ENCODE results near the gene THEMIS.

- TF ChIP-seq EZH2 (IDR thresholded peaks at IDR 0.05) (no peak), FOXP2 (optimal IDR thresholded peaks at IDR 0.05; ENCODE audit: control extremely low read depth, extremely low read length, insufficient read depth) (no peak), POLR2AphosphoS5 (IDR thresholded peaks at IDR 0.05; ENCODE audit: borderline replicate concordance, low read depth, low read length) (no peak)
Measured at GRCh38 chr6:127869183-127869582, 31.7 kb downstream of the THEMIS start.
